Stimulated activated CD8-positive, alpha-beta memory T cell treated with anti-CD3 and anti-CD28 coated beads, Interleukin-12 subunit alpha, Interleukin-12 subunit beta, amount 100 ng/mL, for 4 hours (primary cell): ENCODE data around the gene UNKL.

Experiments
- DNase-seq: peaks from one replicate; pipeline ENCODE4 v3.0.0-alpha.2; 2020; ENCODE audit warnings: low read depth

Gene UNKL

GRCh38 chr16:1401758-1402154, 12.7 kb downstream of the UNKL start:
- DNase-seq, result no peak

- no peak for DNase-seq
Measured at GRCh38 chr16:1401061-1401757, 13.3 kb downstream of the UNKL start.

DNA sequence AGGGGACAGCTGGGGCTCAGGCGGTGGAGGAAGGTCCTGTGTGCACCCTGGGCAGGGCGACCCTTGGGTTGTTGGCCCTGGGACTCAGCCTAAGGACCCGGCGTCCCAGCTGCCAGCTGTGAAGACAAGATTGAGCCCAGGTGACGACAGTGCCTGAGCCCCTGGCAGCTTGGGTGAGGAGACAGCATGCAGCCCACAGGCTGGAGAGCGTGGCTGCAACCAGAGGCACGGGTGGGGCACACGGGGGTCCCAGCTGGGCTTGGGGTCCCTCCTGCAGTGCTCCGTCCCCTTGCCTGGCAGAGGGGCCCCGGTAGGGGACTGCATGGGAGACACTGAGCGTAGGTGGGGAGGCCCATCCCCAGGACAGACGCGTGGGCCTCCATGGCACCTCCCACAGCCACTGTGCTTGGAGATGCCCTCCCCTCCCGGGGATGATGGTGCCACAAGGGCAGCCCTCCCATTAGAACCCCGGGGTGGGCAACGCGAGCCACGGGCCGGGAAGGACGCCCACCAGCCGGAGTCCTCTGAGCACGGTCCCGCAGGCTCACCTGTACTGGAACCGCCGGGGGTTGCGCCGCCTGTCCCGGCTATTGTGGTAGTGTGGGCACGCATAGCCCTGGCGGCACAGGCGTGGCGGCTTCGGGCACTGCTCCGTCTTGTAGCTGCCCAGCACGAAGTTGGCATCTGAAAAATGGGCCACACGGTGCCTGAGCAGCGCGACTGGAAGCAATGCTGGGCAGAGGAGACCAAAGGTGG, 15.5 kb downstream of the UNKL start:
- DNase-seq, result no peak

- no peak for DNase-seq
Measured at GRCh38 chr16:1398351-1398750, 16.2 kb downstream of the UNKL start.

GRCh38 chr16:1397779-1398178, 16.7 kb downstream of the UNKL start:
- no peak for DNase-seq

GRCh38 chr16:1395444-1396031, 19.0 kb downstream of the UNKL start:
- DNase-seq, result no peak

- no peak for DNase-seq
Measured at GRCh38 chr16:1394367-1394951, 20.0 kb downstream of the UNKL start.

- DNase-seq, result no peak
Measured at GRCh38 chr16:1393613-1394176, 20.8 kb downstream of the UNKL start.

DNA sequence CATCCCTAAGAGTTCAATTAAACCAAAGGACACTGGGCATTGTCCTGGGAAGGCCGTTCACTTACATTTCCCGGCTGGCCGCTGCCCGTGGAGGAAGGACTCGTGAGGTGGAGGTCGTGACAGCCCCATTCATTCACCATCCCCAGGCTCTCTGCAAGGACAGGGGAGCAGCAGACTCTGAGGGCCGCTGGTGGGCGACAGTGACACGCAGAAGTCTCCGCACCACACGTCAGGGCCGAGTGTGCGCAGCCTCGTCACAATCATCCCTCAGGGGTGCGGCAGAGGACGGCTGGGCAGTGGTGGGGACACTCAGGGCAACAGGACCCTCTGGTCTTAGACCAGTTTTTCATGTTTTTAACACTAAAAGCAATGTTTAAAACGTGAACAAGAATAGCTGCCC, 21.7 kb downstream of the UNKL start:
- DNase-seq, result no peak

- no peak for DNase-seq
Measured at GRCh38 chr16:1390239-1390779, 24.2 kb downstream of the UNKL start.

DNA sequence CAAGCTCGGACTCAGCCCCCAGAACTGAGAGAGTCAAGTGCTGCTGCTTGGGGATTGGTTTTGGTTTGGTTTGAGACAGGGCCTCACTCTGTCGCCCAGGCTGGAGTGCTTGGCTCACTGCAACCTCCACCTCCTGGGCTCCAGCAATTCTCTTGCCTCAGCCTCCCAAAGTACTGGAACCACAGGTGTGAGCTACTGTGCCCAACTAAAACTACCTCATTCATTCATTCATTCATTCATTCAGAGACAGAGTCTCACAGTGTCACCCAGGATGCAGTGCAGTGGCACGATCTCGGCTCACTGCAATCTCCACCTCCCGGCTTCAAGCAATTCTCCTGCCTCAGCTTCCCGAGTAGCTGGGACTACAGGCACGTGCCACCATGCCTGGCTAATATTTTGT, 24.7 kb downstream of the UNKL start:
- DNase-seq, result no peak

GRCh38 chr16:1387331-1387730, 27.2 kb downstream of the UNKL start:
- DNase-seq, result no peak

DNA sequence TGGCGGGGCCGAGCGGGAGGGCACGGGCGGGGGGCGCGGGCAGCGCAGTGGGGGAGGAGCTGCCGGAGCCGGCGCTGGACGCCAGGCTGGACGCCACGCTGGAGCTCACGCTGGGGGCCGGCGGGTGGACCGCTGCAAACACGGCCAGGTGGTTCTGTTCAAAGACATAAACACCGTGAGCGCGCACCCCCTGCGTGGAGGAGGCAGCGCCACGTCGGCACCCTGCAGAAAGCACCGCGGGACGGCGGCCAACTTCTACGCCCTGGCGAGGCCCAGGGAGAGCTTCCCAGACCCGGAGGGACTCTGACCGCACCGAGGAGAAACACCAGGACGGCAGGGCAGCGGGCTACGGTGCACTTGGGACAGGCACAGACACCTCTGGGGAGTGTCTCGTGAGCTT, 29.3 kb downstream of the UNKL start:
- DNase-seq, result no peak

DNA sequence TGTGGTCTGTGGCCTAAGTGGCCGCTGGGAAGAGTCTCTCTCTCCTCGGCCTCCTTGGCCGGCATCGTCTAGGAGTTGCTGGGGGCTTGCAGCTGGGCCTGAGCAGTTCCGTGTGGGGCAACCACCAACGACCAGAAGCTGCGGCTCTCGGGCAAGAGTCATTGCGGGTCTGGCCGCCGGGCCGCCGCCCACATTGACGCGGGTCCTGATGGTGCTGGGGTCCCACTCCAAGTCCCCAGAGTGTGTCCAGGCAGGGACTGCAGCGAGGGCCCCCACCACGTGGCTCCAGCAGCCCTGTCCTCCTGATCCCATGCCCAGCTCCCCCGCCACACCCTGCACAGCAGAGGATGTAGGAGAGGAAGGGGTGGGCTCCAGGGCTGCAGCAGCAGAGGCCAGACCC, 30.9 kb downstream of the UNKL start:
- DNase-seq, result no peak

GRCh38 chr16:1381612-1382406, 32.7 kb downstream of the UNKL start:
- no peak for DNase-seq

- DNase-seq, result no peak
Measured at GRCh38 chr16:1380195-1380594, 34.3 kb downstream of the UNKL start.

DNA sequence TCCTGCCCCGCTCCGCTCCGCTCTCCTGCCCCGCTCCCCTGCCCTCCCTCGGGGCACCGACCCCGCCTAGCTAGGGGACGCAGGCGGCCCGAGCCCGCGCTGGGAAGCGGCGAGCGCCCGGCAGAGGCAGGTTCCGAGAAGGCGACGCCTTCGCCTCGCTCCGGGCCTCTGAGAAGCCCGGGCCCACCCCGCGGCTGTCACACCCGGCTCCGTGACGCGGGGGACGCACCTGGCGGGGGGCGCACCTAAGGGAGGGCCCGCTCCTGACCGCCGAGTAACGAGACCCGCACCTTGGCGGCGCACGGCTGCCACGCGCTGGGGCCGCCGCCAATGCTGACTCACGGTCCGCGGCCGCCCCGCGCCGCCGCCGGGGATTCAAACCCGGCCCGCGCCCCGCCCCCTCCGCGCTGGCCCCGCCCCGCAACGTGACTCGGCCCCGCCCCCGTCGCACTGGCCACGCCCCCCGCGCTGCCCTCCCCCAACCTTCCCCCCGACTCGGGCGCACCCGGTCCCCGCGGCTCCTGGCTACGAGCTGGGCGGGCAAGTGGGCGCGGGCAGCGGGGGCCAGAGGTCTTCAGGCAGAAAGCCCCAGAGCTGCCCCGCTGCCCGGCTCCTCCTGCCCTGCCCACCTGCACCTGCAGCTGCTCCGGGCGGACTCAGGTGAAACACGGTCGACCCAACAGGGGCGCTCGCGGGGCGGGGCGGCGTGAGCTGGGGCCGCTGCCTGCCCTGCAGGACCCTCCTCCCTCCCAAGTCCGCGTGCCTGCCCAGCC, 35.0 kb downstream of the UNKL start:
- DNase-seq, result peak; percentile 48

GRCh38 chr16:1378804-1379303, 35.6 kb downstream of the UNKL start:
- peak; percentile 55 for DNase-seq

GRCh38 chr16:1378087-1378803, 36.3 kb downstream of the UNKL start:
- DNase-seq, result no peak
